B cell (primary cell): ENCODE measurements around the gene LYSMD1. TPM values are rescaled to one million over a fixed set of nuclear protein-coding genes. Genes with fewer than 3 reads are reported as not detected.

ENCODE experiments used
- ATAC-seq: fragments of 200-7000 bp; cut with Tn5 transposase; one replicate; pipeline ENCODE4 v1.10.0; 2021; ENCODE audit warnings: low read depth, mild to moderate bottlenecking, moderate number of reproducible peaks, moderate library complexity
- CTCF ChIA-PET: fragments of 350-600 bp; sonication (Branson Sonifier 250); formaldehyde crosslinking; loops from one replicate; lab custom pipeline; 2021; ENCODE audit warnings: antibody characterized with exemption, inconsistent platforms; lab: Charles Lee
- POLR2A ChIA-PET: fragments of 350-600 bp; sonication (Branson Sonifier 250); formaldehyde crosslinking; loops from one replicate; lab custom pipeline; 2021; ENCODE audit warnings: antibody characterized with exemption; lab: Charles Lee
- DNase-seq: peaks from one replicate; pipeline ENCODE4 v3.0.0; 2013
- H2AFZ ChIP-seq: 2 replicates; pipeline ENCODE4 v1.6.1; 2012; ENCODE audit warnings: mild to moderate bottlenecking, low read depth, low read length; ENCODE audit not compliant: insufficient read depth, poor library complexity, severe bottlenecking
- H3K27ac ChIP-seq, 2 donors: 1 replicate in 1 of 2; 2 replicates in 1 of 2; pipeline ENCODE4 v1.5.1; 2012 to 2013; ENCODE audit warnings: low read length in 2 of 2, mild to moderate bottlenecking in 2 of 2, moderate library complexity in 1 of 2
- H3K27me3 ChIP-seq, 4 experiments: fragments of 200-600 bp in 1 of 4; sonication (generic) in 1 of 4; replicated peaks in 1 of 4; 1 replicate in 2 of 4; 2 replicates in 2 of 4; pipeline versions ENCODE4 v1.6.1 to v1.7.0; 2013 to 2016; ENCODE audit warnings: low read length in 3 of 4, mild to moderate bottlenecking in 2 of 4, mixed read lengths in 1 of 4, moderate library complexity in 1 of 4; ENCODE audit not compliant: insufficient read depth in 4 of 4, control insufficient read depth in 3 of 4; ENCODE audit errors: control extremely low read depth in 1 of 4
- H3K36me3 ChIP-seq, 2 experiments: replicated peaks in 1 of 2; 1 replicate in 1 of 2; 2 replicates in 1 of 2; pipeline versions ENCODE4 v1.6.1 to v1.7.1; 2013; ENCODE audit warnings: low read length in 1 of 2; ENCODE audit not compliant: insufficient read depth in 2 of 2, control insufficient read depth in 1 of 2; ENCODE audit errors: control extremely low read depth in 1 of 2, extremely low read depth in 1 of 2
- H3K4me1 ChIP-seq, 2 donors: fragments of 200-600 bp in 1 of 2; sonication (generic) in 1 of 2; 1 replicate in 1 of 2; 2 replicates in 1 of 2; pipeline versions ENCODE4 v1.5.1 to v1.6.1; 2013 to 2017; ENCODE audit warnings: low read length in 2 of 2; ENCODE audit not compliant: control insufficient read depth in 2 of 2, insufficient read depth in 2 of 2
- H3K4me2 ChIP-seq: replicated peaks from 2 replicates; pipeline ENCODE3; 2012; ENCODE audit warnings: mild to moderate bottlenecking, low read depth, low read length; ENCODE audit not compliant: poor library complexity, severe bottlenecking
- H3K4me3 ChIP-seq, 5 experiments: fragments of 200-600 bp in 1 of 5; sonication (generic) in 1 of 5; 1 replicate in 3 of 5; 2 replicates in 2 of 5; pipeline versions ENCODE4 v1.5.1 to v1.7.0; 2011 to 2016; ENCODE audit warnings: low read length in 4 of 5, mild to moderate bottlenecking in 4 of 5, low read depth in 2 of 5, control low read depth in 1 of 5, moderate library complexity in 1 of 5; ENCODE audit not compliant: insufficient read depth in 1 of 5; ENCODE audit errors: control extremely low read depth in 1 of 5, extremely low read depth in 1 of 5
- H3K79me2 ChIP-seq: fragments of 200-600 bp; sonication (generic); one replicate; pipeline ENCODE4 v1.6.0; 2016; ENCODE audit warnings: low read length; ENCODE audit not compliant: control insufficient read depth, insufficient read depth
- H3K9ac ChIP-seq: fragments of 200-600 bp; sonication (generic); 2 replicates; pipeline ENCODE4 v1.6.1; 2017; ENCODE audit warnings: mild to moderate bottlenecking, low read length, moderate library complexity
- H3K9me3 ChIP-seq, 3 donors: one replicate each; pipeline versions ENCODE4 v1.6.1 to v1.7.1; 2013; ENCODE audit warnings: low read length in 2 of 3; ENCODE audit not compliant: control insufficient read depth in 2 of 3, insufficient read depth in 1 of 3; ENCODE audit errors: control extremely low read depth in 1 of 3
- H4K20me1 ChIP-seq: 2 replicates; pipeline ENCODE4 v1.6.0; 2012; ENCODE audit warnings: mild to moderate bottlenecking, low read length; ENCODE audit not compliant: insufficient read depth, control insufficient read depth, poor library complexity, severe bottlenecking
- H3K27ac Mint-ChIP-seq: one replicate; pipeline ENCODE4 v1.8.0; 2021; ENCODE audit warnings: mixed read lengths
- H3K27me3 Mint-ChIP-seq: one replicate; pipeline ENCODE4 v1.8.0; 2021; ENCODE audit warnings: mixed read lengths
- H3K4me1 Mint-ChIP-seq: one replicate; pipeline ENCODE4 v1.8.0; 2021; ENCODE audit warnings: mixed read lengths
- H3K4me3 Mint-ChIP-seq: one replicate; pipeline ENCODE4 v1.8.0; 2021; ENCODE audit warnings: mixed read lengths
- H3K9me3 Mint-ChIP-seq: one replicate; pipeline ENCODE4 v1.8.0; 2022; ENCODE audit warnings: mixed read lengths; ENCODE audit not compliant: insufficient read depth
- EZH2 ChIP-seq: IDR thresholded peaks from 2 replicates; pipeline ENCODE4 v1.6.1; 2012; ENCODE audit warnings: borderline replicate concordance, low read depth, mild to moderate bottlenecking, moderate library complexity, low read length; ENCODE audit not compliant: insufficient read depth, poor library complexity, severe bottlenecking
- WGBS: methylation state at CpG from one replicate; pipeline ENCODE4 v1.1.5; 2013; ENCODE audit warnings: missing lambda C conversion rate; ENCODE audit not compliant: insufficient coverage; 5-methylcytosine and 5-hydroxymethylcytosine counted together
- intact Hi-C: fragments of 100-400 bp; cut with micrococcal nuclease; formaldehyde crosslinking; loops from one replicate; pipeline ENCODE4 v1.10.0; 2022
- polyA plus RNA-seq: library from polyadenylated mRNA; depleted of rRNA; stranded (reverse); fragments of >200 nt; gene quantifications from 2 replicates; pipeline ENCODE4 v1.2.3, GENCODE V29; 2012
- total RNA-seq, 2 donors: library from RNA; stranded (reverse); fragments of 120-200 nt in 1 of 2; gene quantifications; 1 replicate in 1 of 2; 2 replicates in 1 of 2; pipeline versions ENCODE4 v1.2.3 to v1.2.4, GENCODE V29; 2013 to 2022
- TF ChIP-seq, protein P1 (sequence below): fragments of 200-600 bp; IDR thresholded peaks from one replicate; pipeline ENCODE4 v1.8.0; 2022; ENCODE audit warnings: antibody characterized with exemption, mild to moderate bottlenecking

Gene LYSMD1
- total and polyA plus RNA-seq, 2 donors (not counting 1 experiment from before 2014, with no cell fraction given) = 1.4 to 5.8 TPM

GRCh38 chr1:151143057-151143435, 22.7 kb downstream of the LYSMD1 start:
- Mint-ChIP-seq H3K27ac (no peak overlapping the region), H3K27me3 (peaks cover 9% of the 10 kb centered on the region), H3K9me3 (no peaks in the 10 kb centered on the region), H3K4me1 (peaks cover 23% of the 10 kb centered on the region), H3K4me3 (no peak overlapping the region)
- DNase-seq = no peak
- ATAC-seq = no peak
- H3K4me1 ChIP-seq = peaks cover 15 to 19% of the 10 kb centered on the region in 2 donors
- TF ChIP-seq EZH2 = no peak
- TF ChIP-seq, protein P1, sequence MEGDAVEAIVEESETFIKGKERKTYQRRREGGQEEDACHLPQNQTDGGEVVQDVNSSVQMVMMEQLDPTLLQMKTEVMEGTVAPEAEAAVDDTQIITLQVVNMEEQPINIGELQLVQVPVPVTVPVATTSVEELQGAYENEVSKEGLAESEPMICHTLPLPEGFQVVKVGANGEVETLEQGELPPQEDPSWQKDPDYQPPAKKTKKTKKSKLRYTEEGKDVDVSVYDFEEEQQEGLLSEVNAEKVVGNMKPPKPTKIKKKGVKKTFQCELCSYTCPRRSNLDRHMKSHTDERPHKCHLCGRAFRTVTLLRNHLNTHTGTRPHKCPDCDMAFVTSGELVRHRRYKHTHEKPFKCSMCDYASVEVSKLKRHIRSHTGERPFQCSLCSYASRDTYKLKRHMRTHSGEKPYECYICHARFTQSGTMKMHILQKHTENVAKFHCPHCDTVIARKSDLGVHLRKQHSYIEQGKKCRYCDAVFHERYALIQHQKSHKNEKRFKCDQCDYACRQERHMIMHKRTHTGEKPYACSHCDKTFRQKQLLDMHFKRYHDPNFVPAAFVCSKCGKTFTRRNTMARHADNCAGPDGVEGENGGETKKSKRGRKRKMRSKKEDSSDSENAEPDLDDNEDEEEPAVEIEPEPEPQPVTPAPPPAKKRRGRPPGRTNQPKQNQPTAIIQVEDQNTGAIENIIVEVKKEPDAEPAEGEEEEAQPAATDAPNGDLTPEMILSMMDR = no peak
- no peak overlapping the region for H3K27ac ChIP-seq
- H3K9me3 ChIP-seq = peaks cover 0 to 8% (median 0%) of the 10 kb centered on the region in 3 donors
- no peak overlapping the region for H3K4me2 ChIP-seq
- no peaks in the 10 kb centered on the region for H4K20me1 ChIP-seq
- H3K79me2 ChIP-seq = no peaks in the 10 kb centered on the region
- intact Hi-C loops = no loop called here
- H3K27me3 ChIP-seq = peaks cover 0 to 20% (median 8%) of the 10 kb centered on the region in 4 experiments
- no peaks in the 10 kb centered on the region for H3K36me3 ChIP-seq
- CTCF ChIA-PET = interaction anchor here (0.6 to 1.3 kb wide), 6 partner anchors 8 to 195 kb away, joined by 3 to 5 read pairs (median 3); partner anchors contain the start of gene TNFAIP8L2
- POLR2A ChIA-PET = interaction anchor here (0.6 kb wide), 2 partner anchors 14 to 270 kb away, joined by 7 to 10 read pairs; no protein-coding TSS in a partner anchor
- WGBS = 39% methylated on average over 4 of the region's 7 CpGs
- no peak overlapping the region for H2AFZ ChIP-seq
- H3K4me3 ChIP-seq = no peak overlapping the region
- no peak overlapping the region for H3K9ac ChIP-seq

GRCh38 chr1:151142411-151143056, 23.2 kb downstream of the LYSMD1 start:
- Histone ChIP-seq H3K4me3 (no peak overlapping the region), H2AFZ (no peak overlapping the region), H3K79me2 (no peaks in the 10 kb centered on the region), H3K27ac (no peak overlapping the region), H3K9ac (no peak overlapping the region), H4K20me1 (no peaks in the 10 kb centered on the region), H3K4me1 (peaks cover 15 to 19% of the 10 kb centered on the region in 2 donors), H3K36me3 (no peaks in the 10 kb centered on the region), H3K27me3 (peaks cover 0 to 19% (median 8%) of the 10 kb centered on the region in 4 experiments), H3K9me3 (peaks cover 0 to 8% (median 0%) of the 10 kb centered on the region in 3 donors), H3K4me2 (no peak overlapping the region)
- Mint-ChIP-seq H3K27ac (no peak overlapping the region), H3K4me3 (no peak overlapping the region), H3K4me1 (peaks cover 22% of the 10 kb centered on the region), H3K9me3 (no peaks in the 10 kb centered on the region), H3K27me3 (peaks cover 9% of the 10 kb centered on the region)
- DNase-seq (no peak), ATAC-seq (no peak)
- intact Hi-C loops = no loop called here
- CTCF ChIA-PET = interaction anchor here (0.6 to 1.3 kb wide), 5 partner anchors 13 to 195 kb away, joined by 3 to 5 read pairs (median 3); partner anchors contain the start of gene TNFAIP8L2
- POLR2A ChIA-PET = interaction anchor here (0.6 kb wide), 1 partner anchor 14 kb away, joined by 10 read pairs; no protein-coding TSS in a partner anchor
- WGBS = 0% methylated on average over 1 of the region's 5 CpGs
- no peak for TF ChIP-seq EZH2
